ENCODE data around the gene CNTNAP4. TPM values are rescaled to one million over a fixed set of nuclear protein-coding genes. Genes with fewer than 3 reads are reported as not detected.

CNTNAP4 gene
- total and polyA plus RNA-seq, 3 experiments from 2014 or later: not detected

DNA sequence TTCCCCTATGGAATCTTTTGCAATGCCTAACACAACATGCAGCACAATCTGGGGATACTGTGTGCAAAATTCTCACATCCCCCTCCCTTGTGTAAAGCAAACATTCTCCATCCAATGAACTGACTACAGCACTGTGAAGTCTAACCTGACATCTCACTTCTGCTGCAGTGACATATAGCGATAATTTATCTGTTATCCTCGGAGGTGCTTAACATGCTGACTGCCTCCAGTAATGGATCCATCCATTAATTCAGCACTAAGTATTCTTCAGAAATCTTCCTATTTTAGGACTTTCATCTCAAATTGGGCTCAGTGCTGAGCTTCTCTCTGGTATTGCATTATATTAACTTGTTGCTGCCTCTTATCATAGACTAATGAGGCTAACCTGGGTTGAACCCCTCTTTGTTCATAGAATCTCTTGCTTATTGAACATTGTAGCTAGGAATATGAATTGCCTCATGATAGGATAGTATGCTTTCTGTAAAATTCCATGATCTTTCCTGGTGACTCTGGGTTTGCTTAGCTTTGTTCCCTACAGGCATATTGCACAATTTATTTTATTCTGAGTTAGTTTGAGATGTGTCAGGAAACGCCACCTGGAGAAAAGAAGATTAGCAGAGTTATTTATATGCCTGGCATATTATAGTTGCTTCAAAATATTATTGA lies 187.9 kb downstream of the CNTNAP4 start:
- Mint-ChIP-seq H3K36me3 (no peaks in the 10 kb centered on the region), H3K9me3 (peaks cover 0 to 10% (median 0%) of the 10 kb centered on the region in 5 donors), H3K4me3 (no peak overlapping the region), H3K27ac (no peak overlapping the region), H3K4me1 (no peaks in the 10 kb centered on the region), H3K27me3 (no peaks in the 10 kb centered on the region)
- no peak overlapping the region for H3K27ac ChIP-seq (ENCODE audit: low read depth, low read length)
- POLR2A ChIA-PET: no interaction called here
- no peaks in the 10 kb centered on the region for H3K27me3 ChIP-seq (ENCODE audit: insufficient read depth, low read length, poor library complexity, severe bottlenecking)
- H3K36me3 ChIP-seq (ENCODE audit: insufficient read depth, low read length): no peaks in the 10 kb centered on the region
- no peaks in the 10 kb centered on the region for H3K4me1 ChIP-seq (ENCODE audit: insufficient read depth, low read length)
- DNase-seq: no peak
- CTCF ChIA-PET: no interaction called here
- no peaks in the 10 kb centered on the region for H3K9me3 ChIP-seq (ENCODE audit: low read length)
- no peak overlapping the region for H3K4me3 ChIP-seq (ENCODE audit: low read length)

DNA sequence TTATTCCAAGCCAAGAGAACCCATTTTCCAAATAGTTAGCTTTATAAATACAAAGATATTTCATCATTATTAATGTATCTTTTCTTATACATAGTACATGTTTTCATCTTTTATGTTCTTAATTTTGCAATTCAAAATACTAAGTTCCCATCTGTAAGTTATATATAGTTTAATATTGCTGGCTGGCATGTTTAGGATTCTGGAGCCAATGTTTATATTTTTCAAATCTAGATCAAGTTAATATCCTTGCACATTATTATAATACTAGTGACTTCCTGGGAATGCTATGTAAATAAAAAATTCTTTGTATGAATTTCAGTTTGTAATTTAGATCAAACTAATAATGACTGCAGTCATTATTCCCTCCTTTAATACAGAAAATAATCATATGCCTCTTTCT lies 189.7 kb downstream of the CNTNAP4 start:
- Histone ChIP-seq H3K27ac (ENCODE audit: low read depth, low read length) (no peak overlapping the region), H3K9me3 (ENCODE audit: low read length) (no peaks in the 10 kb centered on the region), H3K4me3 (ENCODE audit: low read length) (no peak overlapping the region), H3K36me3 (ENCODE audit: insufficient read depth, low read length) (no peaks in the 10 kb centered on the region), H3K27me3 (ENCODE audit: insufficient read depth, low read length, poor library complexity, severe bottlenecking) (no peaks in the 10 kb centered on the region), H3K4me1 (ENCODE audit: insufficient read depth, low read length) (no peaks in the 10 kb centered on the region)
- DNase-seq: no peak
- CTCF ChIA-PET: no interaction called here
- no peaks in the 10 kb centered on the region for H3K4me1 Mint-ChIP-seq
- H3K27me3 Mint-ChIP-seq: no peaks in the 10 kb centered on the region
- no peaks in the 10 kb centered on the region for H3K36me3 Mint-ChIP-seq
- no peak overlapping the region for H3K27ac Mint-ChIP-seq
- no peak overlapping the region for H3K4me3 Mint-ChIP-seq
- H3K9me3 Mint-ChIP-seq: peaks cover 0 to 7% (median 3%) of the 10 kb centered on the region in 5 donors
- POLR2A ChIA-PET: no interaction called here

DNA sequence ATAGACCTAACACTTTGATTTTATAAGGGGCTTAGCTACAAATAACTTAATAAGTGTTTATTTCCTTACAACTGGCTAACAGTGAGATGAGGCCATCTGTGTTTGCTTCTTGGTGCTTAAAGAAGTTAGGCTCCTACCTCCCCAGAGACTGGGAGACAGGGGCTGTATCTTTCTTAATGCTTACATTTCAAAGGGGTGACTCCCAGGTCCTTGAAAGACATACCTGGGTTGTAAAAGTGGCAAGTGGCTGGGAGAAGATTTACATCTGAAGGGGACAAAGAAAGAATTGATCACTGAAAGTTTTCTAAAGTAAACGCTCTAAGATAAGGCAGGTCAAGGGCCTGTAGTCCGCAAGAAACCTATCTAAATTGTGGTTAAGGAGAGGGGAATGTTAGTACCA lies 196.8 kb downstream of the CNTNAP4 start:
- H3K9me3 Mint-ChIP-seq: peaks cover 0 to 16% (median 6%) of the 10 kb centered on the region in 5 donors

DNA sequence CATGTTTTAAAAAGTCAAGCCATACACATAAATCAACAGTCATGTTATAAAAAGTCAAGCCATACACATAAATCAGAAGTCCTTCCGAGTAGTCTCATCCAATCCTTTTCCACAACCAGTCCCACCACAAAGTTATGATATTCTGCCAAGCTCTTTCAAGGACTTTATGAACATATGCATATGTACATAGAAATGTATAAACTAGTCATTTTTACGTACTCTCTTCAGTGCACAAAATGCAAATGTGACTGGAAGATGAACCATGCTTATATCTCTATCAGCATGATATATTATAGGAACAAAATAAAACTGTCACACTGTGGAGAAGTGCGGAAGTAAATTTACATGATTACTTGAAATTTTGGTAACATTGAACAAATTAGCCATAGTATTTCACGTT lies 200.9 kb downstream of the CNTNAP4 start:
- no peaks in the 10 kb centered on the region for H3K4me1 Mint-ChIP-seq
- Histone ChIP-seq H3K4me1 (ENCODE audit: insufficient read depth, low read length) (no peaks in the 10 kb centered on the region), H3K4me3 (ENCODE audit: low read length) (no peak overlapping the region), H3K27me3 (ENCODE audit: insufficient read depth, low read length, poor library complexity, severe bottlenecking) (no peaks in the 10 kb centered on the region), H3K9me3 (ENCODE audit: low read length) (no peaks in the 10 kb centered on the region), H3K36me3 (ENCODE audit: insufficient read depth, low read length) (no peaks in the 10 kb centered on the region), H3K27ac (ENCODE audit: low read depth, low read length) (no peak overlapping the region)
- no peaks in the 10 kb centered on the region for H3K36me3 Mint-ChIP-seq
- no peak overlapping the region for H3K27ac Mint-ChIP-seq
- H3K27me3 Mint-ChIP-seq: no peaks in the 10 kb centered on the region
- CTCF ChIA-PET: no interaction called here
- no peak overlapping the region for H3K4me3 Mint-ChIP-seq
- H3K9me3 Mint-ChIP-seq: peaks cover 3 to 29% (median 12%) of the 10 kb centered on the region in 5 donors
- no peak for DNase-seq
- POLR2A ChIA-PET: no interaction called here

More for the DNA sequence above, 196.8 kb downstream of the CNTNAP4 start:
- Mint-ChIP-seq H3K4me3 (no peak overlapping the region), H3K4me1 (no peaks in the 10 kb centered on the region), H3K27ac (no peak overlapping the region), H3K27me3 (no peaks in the 10 kb centered on the region), H3K36me3 (no peaks in the 10 kb centered on the region)
- H3K27me3 ChIP-seq (ENCODE audit: insufficient read depth, low read length, poor library complexity, severe bottlenecking): no peaks in the 10 kb centered on the region
- H3K36me3 ChIP-seq (ENCODE audit: insufficient read depth, low read length): no peaks in the 10 kb centered on the region
- no peaks in the 10 kb centered on the region for H3K9me3 ChIP-seq (ENCODE audit: low read length)
- ChIA-PET CTCF (no interaction called here), POLR2A (no interaction called here)
- H3K4me3 ChIP-seq (ENCODE audit: low read length): no peak overlapping the region
- H3K27ac ChIP-seq (ENCODE audit: low read depth, low read length): no peak overlapping the region
- DNase-seq: no peak
- no peaks in the 10 kb centered on the region for H3K4me1 ChIP-seq (ENCODE audit: insufficient read depth, low read length)

DNA sequence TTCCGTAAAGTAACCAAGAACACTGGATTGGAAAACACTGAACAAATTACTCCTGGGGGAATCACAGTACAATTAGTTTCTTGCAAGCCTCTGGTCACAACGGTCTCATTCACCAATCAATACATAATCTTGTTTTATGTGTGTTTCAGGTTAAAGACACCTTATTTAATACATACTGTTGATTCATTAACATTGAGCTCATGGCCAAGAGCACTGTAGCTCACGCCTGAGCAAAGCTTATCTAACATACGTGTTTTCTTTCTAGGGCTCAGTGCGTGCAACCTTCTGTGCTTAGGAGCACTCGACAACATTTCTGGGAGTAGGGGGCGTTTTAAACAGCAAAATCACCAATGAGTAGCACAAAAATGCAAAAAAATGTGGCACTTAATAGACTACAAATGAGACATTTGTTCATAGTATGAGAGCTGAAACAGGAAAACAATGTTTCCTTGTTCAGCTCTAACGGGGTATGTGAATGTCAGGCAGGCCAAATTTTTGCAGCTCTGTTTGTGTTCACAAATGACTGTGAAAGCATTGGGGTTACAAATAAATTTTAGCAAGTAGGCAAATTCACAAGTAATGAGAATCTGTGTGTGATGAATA lies 206.2 kb downstream of the CNTNAP4 start:
- Histone ChIP-seq H3K27ac (ENCODE audit: low read depth, low read length) (no peak overlapping the region), H3K36me3 (ENCODE audit: insufficient read depth, low read length) (no peaks in the 10 kb centered on the region), H3K27me3 (ENCODE audit: insufficient read depth, low read length, poor library complexity, severe bottlenecking) (no peaks in the 10 kb centered on the region), H3K4me3 (ENCODE audit: low read length) (no peak overlapping the region), H3K4me1 (ENCODE audit: insufficient read depth, low read length) (no peaks in the 10 kb centered on the region), H3K9me3 (ENCODE audit: low read length) (no peaks in the 10 kb centered on the region)
- POLR2A ChIA-PET: interaction anchor here (0.6 kb wide), 1 partner anchor 117 kb away, joined by 4 read pairs; no protein-coding TSS in a partner anchor
- H3K27ac Mint-ChIP-seq: no peak overlapping the region
- H3K4me3 Mint-ChIP-seq: no peak overlapping the region
- peaks cover 6 to 30% (median 12%) of the 10 kb centered on the region in 5 donors for H3K9me3 Mint-ChIP-seq
- no peaks in the 10 kb centered on the region for H3K27me3 Mint-ChIP-seq
- H3K4me1 Mint-ChIP-seq: no peaks in the 10 kb centered on the region
- no peak for DNase-seq
- H3K36me3 Mint-ChIP-seq: no peaks in the 10 kb centered on the region
- CTCF ChIA-PET: no interaction called here

DNA sequence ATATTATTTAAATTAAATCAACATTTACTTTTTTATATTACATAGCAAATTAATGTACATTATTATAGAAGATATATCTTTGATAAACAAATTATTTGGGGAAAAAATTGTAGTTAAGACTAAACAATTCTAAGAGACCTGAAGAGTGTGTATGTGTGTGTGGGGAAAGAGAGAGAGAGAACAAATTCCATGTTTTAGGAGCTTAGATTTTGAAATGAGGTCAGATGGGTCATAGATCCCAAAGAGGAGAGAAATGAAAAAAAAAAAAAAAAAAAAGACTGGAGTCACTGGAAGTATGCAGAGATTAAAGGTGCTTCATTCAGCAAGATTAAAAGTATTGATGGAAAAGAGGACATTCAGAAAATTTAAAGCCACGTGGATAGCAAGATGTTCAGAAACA lies 206.8 kb downstream of the CNTNAP4 start:
- Mint-ChIP-seq H3K36me3 (no peaks in the 10 kb centered on the region), H3K4me3 (no peak overlapping the region), H3K27ac (no peak overlapping the region), H3K9me3 (peaks cover 6 to 36% (median 12%) of the 10 kb centered on the region in 5 donors), H3K27me3 (no peaks in the 10 kb centered on the region), H3K4me1 (no peaks in the 10 kb centered on the region)
- Histone ChIP-seq H3K9me3 (ENCODE audit: low read length) (no peaks in the 10 kb centered on the region), H3K27me3 (ENCODE audit: insufficient read depth, low read length, poor library complexity, severe bottlenecking) (no peaks in the 10 kb centered on the region), H3K27ac (ENCODE audit: low read depth, low read length) (no peak overlapping the region), H3K4me3 (ENCODE audit: low read length) (no peak overlapping the region), H3K4me1 (ENCODE audit: insufficient read depth, low read length) (no peaks in the 10 kb centered on the region), H3K36me3 (ENCODE audit: insufficient read depth, low read length) (no peaks in the 10 kb centered on the region)
- POLR2A ChIA-PET: interaction anchor here (0.6 kb wide), 1 partner anchor 116 kb away, joined by 4 read pairs; no protein-coding TSS in a partner anchor
- CTCF ChIA-PET: no interaction called here
- no peak for DNase-seq

DNA sequence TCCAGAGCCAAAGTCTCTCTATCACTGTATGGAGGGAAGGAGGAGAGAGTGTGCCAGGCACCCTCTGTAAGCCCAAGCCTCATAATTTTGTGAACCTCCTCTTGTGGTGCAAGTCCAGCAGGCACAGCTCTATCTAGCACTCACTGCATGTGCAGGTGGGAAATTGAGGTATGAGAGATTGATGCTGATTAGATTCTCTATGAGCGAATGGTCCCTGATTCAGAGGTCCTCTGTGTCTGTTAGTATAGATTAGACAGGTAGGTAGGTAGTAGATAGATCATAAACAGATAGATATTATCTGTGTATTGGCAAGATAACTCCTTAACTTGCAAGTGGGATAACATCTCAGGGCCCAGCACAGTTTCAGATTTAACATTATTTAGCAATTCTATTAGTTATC lies 209.5 kb downstream of the CNTNAP4 start:
- no peak overlapping the region for H3K27ac ChIP-seq (ENCODE audit: low read depth, low read length)
- H3K27me3 ChIP-seq (ENCODE audit: insufficient read depth, low read length, poor library complexity, severe bottlenecking): no peaks in the 10 kb centered on the region
- H3K9me3 ChIP-seq (ENCODE audit: low read length): peaks cover 3% of the 10 kb centered on the region
- H3K4me1 ChIP-seq (ENCODE audit: insufficient read depth, low read length): no peaks in the 10 kb centered on the region
- no peaks in the 10 kb centered on the region for H3K36me3 ChIP-seq (ENCODE audit: insufficient read depth, low read length)
- ChIA-PET POLR2A (no interaction called here), CTCF (no interaction called here)
- peaks cover 4 to 35% (median 13%) of the 10 kb centered on the region in 5 donors for H3K9me3 Mint-ChIP-seq
- H3K4me1 Mint-ChIP-seq: no peaks in the 10 kb centered on the region
- no peaks in the 10 kb centered on the region for H3K27me3 Mint-ChIP-seq
- H3K27ac Mint-ChIP-seq: no peak overlapping the region
- no peak overlapping the region for H3K4me3 Mint-ChIP-seq
- H3K4me3 ChIP-seq (ENCODE audit: low read length): no peak overlapping the region
- no peak for DNase-seq
- H3K36me3 Mint-ChIP-seq: no peaks in the 10 kb centered on the region

DNA sequence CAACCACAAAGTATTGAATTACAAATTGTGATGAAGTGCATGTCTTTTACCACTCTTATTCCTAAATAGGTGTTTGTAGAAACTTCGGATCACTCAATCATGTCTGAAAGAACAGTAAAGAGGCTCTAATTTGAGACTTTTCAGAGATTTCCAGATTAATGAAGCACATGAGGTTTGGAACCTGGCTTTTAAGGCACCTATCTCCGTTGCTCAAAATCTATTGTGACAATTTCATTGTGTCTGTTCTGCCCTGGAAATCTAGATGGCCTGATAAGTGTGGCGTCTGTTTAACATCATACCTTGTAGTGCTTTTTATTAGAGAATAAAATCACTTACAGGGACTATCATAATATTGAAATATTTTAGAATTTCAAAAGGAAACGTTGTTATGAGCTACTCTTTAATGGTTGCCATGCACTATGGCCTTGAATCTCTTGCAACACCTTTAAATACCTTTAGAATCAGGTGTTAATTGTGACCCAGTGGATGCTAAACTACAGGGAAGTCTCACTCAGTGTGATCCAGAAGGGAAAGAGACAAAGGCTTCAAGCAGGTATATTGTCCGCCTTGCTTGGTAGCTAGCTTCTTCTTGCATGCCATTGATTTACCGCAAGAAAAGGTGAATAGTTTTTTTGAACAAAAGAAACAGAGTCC lies 210.3 kb downstream of the CNTNAP4 start:
- Mint-ChIP-seq H3K27me3 (no peaks in the 10 kb centered on the region), H3K9me3 (peaks cover 4 to 30% (median 10%) of the 10 kb centered on the region in 5 donors), H3K4me1 (no peaks in the 10 kb centered on the region), H3K4me3 (no peak overlapping the region), H3K27ac (no peak overlapping the region), H3K36me3 (no peaks in the 10 kb centered on the region)
- ChIA-PET CTCF (no interaction called here), POLR2A (no interaction called here)
- peaks cover 3% of the 10 kb centered on the region for H3K9me3 ChIP-seq (ENCODE audit: low read length)
- no peaks in the 10 kb centered on the region for H3K36me3 ChIP-seq (ENCODE audit: insufficient read depth, low read length)
- H3K4me1 ChIP-seq (ENCODE audit: insufficient read depth, low read length): no peaks in the 10 kb centered on the region
- DNase-seq: no peak
- no peak overlapping the region for H3K27ac ChIP-seq (ENCODE audit: low read depth, low read length)
- no peaks in the 10 kb centered on the region for H3K27me3 ChIP-seq (ENCODE audit: insufficient read depth, low read length, poor library complexity, severe bottlenecking)
- no peak overlapping the region for H3K4me3 ChIP-seq (ENCODE audit: low read length)
